Upper lobe of left lung (tissue), 4 donors: ENCODE measurements around the gene ATP6V0A1.

Source experiments
- CTCF ChIP-seq, 6 experiments: fragments of 450-650 bp in 4 of 6; fragments of 200-600 bp in 2 of 6; sonication (generic) in 2 of 6; IDR thresholded peaks; one replicate each; pipeline ENCODE4 v1.5.1; 2016 to 2019; ENCODE audit warnings: antibody characterized with exemption in 6 of 6
- EP300 ChIP-seq, 4 donors: sonication (generic); formaldehyde crosslinking; IDR thresholded peaks; one replicate each; pipeline ENCODE4 v1.5.1; 2017; ENCODE audit warnings: antibody characterized with exemption in 4 of 4, control low read depth in 2 of 4
- POLR2A ChIP-seq, 4 donors: fragments of 450-650 bp; IDR thresholded peaks; one replicate each; pipeline ENCODE4 v1.5.1; 2016 to 2017; ENCODE audit warnings: antibody characterized with exemption in 4 of 4, mild to moderate bottlenecking in 2 of 4

GRCh38 chr17:42526031-42526444 lies 67.4 kb downstream of the ATP6V0A1 start:
- TF ChIP-seq CTCF (IDR thresholded peaks at IDR 0.05) (no peak), EP300 (IDR thresholded peaks at IDR 0.05) (no peak), POLR2A (IDR thresholded peaks at IDR 0.05) (no peak)
